BLaER1 treated with 17β-estradiol and CSF1 and Interleukin-3, amounts not matched to agents 10 nM and 100 nM (cell line): ENCODE data around the gene LCE1E.
A peak's percentile ranks its signal among the peaks of the same experiment; 100 is the strongest.

Experiments
- H3K27ac ChIP-seq, 11 experiments: shearing (Covaris generic); formaldehyde crosslinking; 2 replicates each; pipeline ENCODE4 v1.8.1; 2022
- H3K27me3 ChIP-seq, 11 experiments: shearing (Covaris generic); formaldehyde crosslinking; 2 replicates each; pipeline ENCODE4 v1.8.1; 2022
- H3K36me3 ChIP-seq, 11 experiments: shearing (Covaris generic); formaldehyde crosslinking; 2 replicates each; pipeline ENCODE4 v1.8.1; 2022
- H3K4me1 ChIP-seq, 10 experiments: shearing (Covaris generic); formaldehyde crosslinking; 2 replicates each; pipeline ENCODE4 v1.8.1; 2022
- H3K4me2 ChIP-seq, 11 experiments: shearing (Covaris generic); formaldehyde crosslinking; 2 replicates each; pipeline ENCODE4 v1.8.1; 2022
- H3K4me3 ChIP-seq, 10 experiments: shearing (Covaris generic); formaldehyde crosslinking; 2 replicates each; pipeline ENCODE4 v1.8.1; 2022
- H3K9ac ChIP-seq, 11 experiments: shearing (Covaris generic); formaldehyde crosslinking; 2 replicates each; pipeline ENCODE4 v1.8.1; 2022
- H3K9me3 ChIP-seq, 11 experiments: shearing (Covaris generic); formaldehyde crosslinking; replicated peaks in 1 of 11; 2 replicates each; pipeline ENCODE4 v1.8.1; 2022
- H4K20me1 ChIP-seq, 11 experiments: shearing (Covaris generic); formaldehyde crosslinking; 2 replicates each; pipeline ENCODE4 v1.8.1; 2022
- Cebpa-rat ChIP-seq, 11 experiments: shearing (Covaris generic); IDR thresholded peaks; 2 replicates each; pipeline ENCODE4 v1.8.1; 2022

LCE1E gene

GRCh38 chr1:152753586-152753985 is 32.5 kb upstream of the LCE1E start:
- H4K20me1 ChIP-seq, result no peaks in the 10 kb centered on the region
- H3K4me2 ChIP-seq, result no peak overlapping the region
- H3K27ac ChIP-seq, result no peak overlapping the region
- peaks cover 0 to 7% (median 0%) of the 10 kb centered on the region in 11 experiments; a peak in 2 of 22 replicates for H3K27me3 ChIP-seq
- no peaks in the 10 kb centered on the region for H3K9me3 ChIP-seq
- H3K4me3 ChIP-seq, result no peak overlapping the region
- no peaks in the 10 kb centered on the region for H3K36me3 ChIP-seq
- H3K9ac ChIP-seq, result no peak overlapping the region
- peaks cover 0 to 7% (median 0%) of the 10 kb centered on the region in 10 experiments; a peak in 6 of 20 replicates for H3K4me1 ChIP-seq
- no peak for TF ChIP-seq Cebpa-rat (IDR thresholded peaks at IDR 0.05)

GRCh38 chr1:152756872-152757271 is 29.2 kb upstream of the LCE1E start:
- no peak overlapping the region for H3K4me2 ChIP-seq
- H3K4me1 ChIP-seq, result peaks cover 0 to 7% (median 0%) of the 10 kb centered on the region in 10 experiments; a peak in 6 of 20 replicates
- no peak overlapping the region for H3K9ac ChIP-seq
- no peaks in the 10 kb centered on the region for H4K20me1 ChIP-seq
- H3K9me3 ChIP-seq, result no peaks in the 10 kb centered on the region
- 0 out of 22 replicates have a peak, but pooled peaks cover 0 to 3% (median 0%) of the 10 kb centered on the region in 11 experiments for H3K27me3 ChIP-seq
- H3K4me3 ChIP-seq, result no peak overlapping the region
- no peak for TF ChIP-seq Cebpa-rat (IDR thresholded peaks at IDR 0.05)
- H3K36me3 ChIP-seq, result no peaks in the 10 kb centered on the region
- H3K27ac ChIP-seq, result no peak overlapping the region

GRCh38 chr1:152757747-152758146 is 28.3 kb upstream of the LCE1E start, which contains the start of gene KPRP:
KPRP (plus strand) TSS chr1:152758025; CDS start chr1:152759589, 1,564 bp downstream.
- Histone ChIP-seq H3K4me1 (0 out of 20 replicates have a peak, but pooled peaks cover 0 to under 1% (median 0%) of the 10 kb centered on the region in 10 experiments), H3K27ac (no peak within 1 kb of the TSS), H4K20me1 (no peaks in the 10 kb centered on the region), H3K4me2 (no peak within 1 kb of the TSS), H3K27me3 (0 out of 22 replicates have a peak, but pooled peaks cover 0 to 3% (median 0%) of the 10 kb centered on the region in 11 experiments), H3K36me3 (no peaks in the 10 kb centered on the region), H3K9ac (no peak within 1 kb of the TSS), H3K9me3 (no peaks in the 10 kb centered on the region), H3K4me3 (no peak within 1 kb of the TSS)
- no peak for TF ChIP-seq Cebpa-rat (IDR thresholded peaks at IDR 0.05)

GRCh38 chr1:152758636-152759035 is 27.4 kb upstream of the LCE1E start:
- no peak overlapping the region for H3K27ac ChIP-seq
- TF ChIP-seq Cebpa-rat (IDR thresholded peaks at IDR 0.05), result no peak
- no peak overlapping the region for H3K4me3 ChIP-seq
- no peaks in the 10 kb centered on the region for H4K20me1 ChIP-seq
- no peak overlapping the region for H3K4me2 ChIP-seq
- H3K4me1 ChIP-seq, result no peaks in the 10 kb centered on the region
- no peaks in the 10 kb centered on the region for H3K36me3 ChIP-seq
- H3K27me3 ChIP-seq, result 0 out of 22 replicates have a peak, but pooled peaks cover 0 to 3% (median 0%) of the 10 kb centered on the region in 11 experiments
- no peaks in the 10 kb centered on the region for H3K9me3 ChIP-seq
- no peak overlapping the region for H3K9ac ChIP-seq

- Histone ChIP-seq H3K27ac (no peak overlapping the region), H3K36me3 (no peaks in the 10 kb centered on the region), H3K9me3 (no peaks in the 10 kb centered on the region), H3K4me3 (no peak overlapping the region), H3K4me2 (no peak overlapping the region), H3K9ac (no peak overlapping the region), H3K27me3 (0 out of 22 replicates have a peak, but pooled peaks cover 0 to 1% (median 0%) of the 10 kb centered on the region in 11 experiments), H3K4me1 (no peaks in the 10 kb centered on the region), H4K20me1 (no peaks in the 10 kb centered on the region)
- no peak for TF ChIP-seq Cebpa-rat (IDR thresholded peaks at IDR 0.05)
Observed at GRCh38 chr1:152759453-152760173, 26.4 kb upstream of the LCE1E start.

GRCh38 chr1:152760551-152761190 is 25.4 kb upstream of the LCE1E start:
- Histone ChIP-seq H3K27me3 (no peaks in the 10 kb centered on the region), H3K4me1 (no peaks in the 10 kb centered on the region), H3K9me3 (no peaks in the 10 kb centered on the region), H3K9ac (no peak overlapping the region), H3K27ac (no peak overlapping the region), H3K4me3 (no peak overlapping the region), H4K20me1 (no peaks in the 10 kb centered on the region), H3K36me3 (no peaks in the 10 kb centered on the region), H3K4me2 (no peak overlapping the region)
- no peak for TF ChIP-seq Cebpa-rat (IDR thresholded peaks at IDR 0.05)

- TF ChIP-seq Cebpa-rat (IDR thresholded peaks at IDR 0.05), result no peak
- no peak overlapping the region for H3K4me3 ChIP-seq
- H3K9ac ChIP-seq, result no peak overlapping the region
- H4K20me1 ChIP-seq, result no peaks in the 10 kb centered on the region
- H3K4me2 ChIP-seq, result no peak overlapping the region
- H3K9me3 ChIP-seq, result no peaks in the 10 kb centered on the region
- H3K27ac ChIP-seq, result no peak overlapping the region
- no peaks in the 10 kb centered on the region for H3K36me3 ChIP-seq
- no peaks in the 10 kb centered on the region for H3K27me3 ChIP-seq
- no peaks in the 10 kb centered on the region for H3K4me1 ChIP-seq
Observed at GRCh38 chr1:152761609-152762213, 24.3 kb upstream of the LCE1E start.

DNA sequence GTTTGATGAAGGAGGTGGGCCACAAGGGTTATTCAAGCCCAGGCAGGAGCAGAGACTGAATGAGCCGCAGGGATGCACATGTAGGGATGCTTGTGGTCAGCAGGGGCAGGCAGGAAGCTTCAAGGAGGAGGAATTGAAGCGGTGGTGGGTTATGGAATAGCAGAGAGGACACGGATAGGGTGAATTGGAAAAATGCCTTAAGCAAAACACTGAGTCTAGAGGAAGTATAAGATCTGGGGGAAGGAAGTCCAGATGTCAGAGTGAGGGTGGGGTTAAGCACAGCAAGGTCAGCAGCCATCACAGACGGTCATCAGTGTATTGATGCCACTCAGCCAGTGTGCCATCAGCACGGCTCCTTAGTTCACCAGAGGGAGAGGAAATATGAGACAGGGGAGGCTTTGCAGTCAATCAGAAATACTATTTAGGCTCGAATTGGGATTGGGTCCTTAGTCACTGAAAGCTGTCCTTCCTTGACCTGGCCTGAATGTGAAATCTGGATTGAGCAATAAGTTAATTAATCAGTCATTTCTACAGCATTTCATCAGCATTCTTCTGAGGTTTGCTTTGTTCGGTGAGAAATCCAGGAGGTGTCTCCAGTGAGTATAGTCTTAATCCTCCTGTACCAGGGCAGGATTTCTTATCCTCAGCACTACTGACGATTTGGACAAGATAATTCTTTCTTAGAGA is 17.1 kb upstream of the LCE1E start:
- no peak overlapping the region for H3K9ac ChIP-seq
- no peak overlapping the region for H3K27ac ChIP-seq
- H3K4me2 ChIP-seq, result peak overlapping the region in 1 of 11 experiments; percentile 41; a peak in 1 of 22 replicates
- H3K9me3 ChIP-seq, result peaks cover 0 to 17% (median 5%) of the 10 kb centered on the region in 11 experiments; a peak in 10 of 22 replicates
- no peak for TF ChIP-seq Cebpa-rat (IDR thresholded peaks at IDR 0.05)
- no peaks in the 10 kb centered on the region for H3K27me3 ChIP-seq
- no peaks in the 10 kb centered on the region for H4K20me1 ChIP-seq
- no peaks in the 10 kb centered on the region for H3K36me3 ChIP-seq
- no peak overlapping the region for H3K4me3 ChIP-seq
- peaks cover 0 to 8% (median 0%) of the 10 kb centered on the region in 10 experiments; a peak in 2 of 20 replicates for H3K4me1 ChIP-seq

GRCh38 chr1:152770411-152770810 is 15.6 kb upstream of the LCE1E start:
- Histone ChIP-seq H3K27ac (no peak overlapping the region), H3K9ac (no peak overlapping the region), H3K4me2 (no peak overlapping the region), H4K20me1 (no peaks in the 10 kb centered on the region), H3K4me1 (peaks cover 0 to 8% (median 0%) of the 10 kb centered on the region in 10 experiments; a peak in 2 of 20 replicates), H3K4me3 (no peak overlapping the region), H3K9me3 (peaks cover 0 to 17% (median 5%) of the 10 kb centered on the region in 11 experiments; a peak in 10 of 22 replicates), H3K36me3 (no peaks in the 10 kb centered on the region), H3K27me3 (no peaks in the 10 kb centered on the region)
- no peak for TF ChIP-seq Cebpa-rat (IDR thresholded peaks at IDR 0.05)
